Erythroblast (primary cell): ENCODE data around the gene SPATS2L.

Experiments
- GATA1 ChIP-seq: IDR thresholded peaks from 2 replicates; pipeline ENCODE4 v1.6.1; 2011; ENCODE audit warnings: low read depth, mild to moderate bottlenecking, control low read depth, low read length, moderate library complexity
- POLR2A ChIP-seq: IDR thresholded peaks from 2 replicates; pipeline ENCODE4 v1.6.1; 2011; ENCODE audit warnings: mild to moderate bottlenecking, low read length

DNA sequence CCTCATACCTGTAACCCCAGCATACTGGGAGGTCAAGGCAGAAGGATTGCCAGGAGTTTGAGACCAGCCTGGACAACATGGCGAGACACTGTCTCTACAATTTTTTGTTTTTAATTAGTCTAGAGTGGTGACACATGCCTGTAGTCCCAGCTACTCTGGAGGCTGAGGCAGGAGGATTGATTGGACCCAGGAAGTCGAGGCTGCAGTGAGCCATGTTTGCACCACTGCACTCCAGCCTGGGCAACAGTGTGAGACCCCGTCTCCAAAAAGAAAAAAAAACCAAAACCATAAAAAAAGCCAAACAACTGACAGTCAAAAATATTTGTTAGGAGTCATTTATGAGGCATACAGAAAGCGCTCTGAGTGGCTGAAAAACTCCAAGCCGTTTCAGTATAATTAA is 107.9 kb downstream of the SPATS2L start:
- no peak for TF ChIP-seq POLR2A
- TF ChIP-seq GATA1, result no peak
